GM19328 (cell line): ENCODE measurements around the gene OTX1.
"Not testable (repeated sequence)": the region's sequence is repeated elsewhere in the genome, so short reads cannot be mapped to it uniquely, and the experiment has no call there.

ENCODE experiments used
- ATAC-seq: cut with Tn5 transposase; IDR thresholded peaks from one replicate; pipeline ENCODE4 v1.9.1; 2021; ENCODE audit warnings: mild to moderate bottlenecking, moderate library complexity; ENCODE audit not compliant: unreplicated experiment

OTX1 gene

GRCh38 chr2:63058921-63059792 is 8.5 kb downstream of the OTX1 start:
- ATAC-seq, result no peak

GRCh38 chr2:63059793-63060471 is 9.3 kb downstream of the OTX1 start:
- ATAC-seq, result no peak

DNA sequence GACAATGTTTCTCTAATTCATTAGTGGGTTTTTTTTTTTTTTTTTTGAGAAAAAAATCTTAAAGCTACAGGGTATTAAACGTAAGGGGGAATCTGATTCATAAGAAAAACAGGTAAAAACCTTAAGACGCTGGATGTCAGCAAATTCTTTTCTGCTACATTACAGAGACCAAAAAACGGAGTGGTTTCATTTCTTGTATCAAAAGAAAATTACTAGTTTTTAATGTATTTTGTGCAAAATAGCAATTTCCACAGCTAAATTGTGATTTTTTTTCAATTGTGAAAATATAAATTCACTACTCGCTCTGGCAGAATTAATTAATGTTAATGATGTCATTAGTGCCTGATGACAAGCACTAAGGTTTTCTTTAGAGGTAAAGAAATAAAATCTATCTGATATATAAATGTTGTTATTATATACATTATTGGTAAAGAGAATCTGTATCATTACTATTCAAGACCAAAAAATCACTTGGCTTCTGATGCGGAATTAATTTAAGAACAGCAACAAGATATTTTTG is 9.9 kb downstream of the OTX1 start:
- no peak for ATAC-seq

GRCh38 chr2:63064197-63064596 is 13.6 kb downstream of the OTX1 start:
- no peak for ATAC-seq

- ATAC-seq, result no peak
These were observed 14.0 kb downstream of the OTX1 start for GRCh38 chr2:63064661-63065060.

GRCh38 chr2:63066265-63066664 is 15.6 kb downstream of the OTX1 start:
- ATAC-seq, result no peak

DNA sequence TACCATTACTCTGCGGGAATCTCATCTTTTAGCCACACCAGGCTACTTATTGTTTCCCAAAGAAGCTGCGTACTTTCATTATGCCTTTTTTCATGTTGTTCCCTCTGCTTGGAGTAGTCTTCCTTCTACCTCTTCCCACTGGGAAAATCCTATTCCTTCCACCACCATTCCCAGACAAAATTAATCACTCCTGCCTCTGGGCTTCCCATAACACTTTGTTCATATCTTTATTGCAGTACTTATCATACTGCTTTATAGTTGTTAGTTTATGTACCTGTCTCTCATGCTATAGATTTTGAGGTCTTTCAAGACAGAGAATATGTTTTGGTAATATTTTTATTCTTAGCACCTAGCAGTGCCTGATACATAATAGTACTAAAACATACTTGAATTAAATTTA is 16.2 kb downstream of the OTX1 start:
- no peak for ATAC-seq

- no peak for ATAC-seq
These were observed 21.0 kb downstream of the OTX1 start for GRCh38 chr2:63071664-63072063.

GRCh38 chr2:63073994-63074393 is 23.4 kb downstream of the OTX1 start:
- no peak for ATAC-seq

DNA sequence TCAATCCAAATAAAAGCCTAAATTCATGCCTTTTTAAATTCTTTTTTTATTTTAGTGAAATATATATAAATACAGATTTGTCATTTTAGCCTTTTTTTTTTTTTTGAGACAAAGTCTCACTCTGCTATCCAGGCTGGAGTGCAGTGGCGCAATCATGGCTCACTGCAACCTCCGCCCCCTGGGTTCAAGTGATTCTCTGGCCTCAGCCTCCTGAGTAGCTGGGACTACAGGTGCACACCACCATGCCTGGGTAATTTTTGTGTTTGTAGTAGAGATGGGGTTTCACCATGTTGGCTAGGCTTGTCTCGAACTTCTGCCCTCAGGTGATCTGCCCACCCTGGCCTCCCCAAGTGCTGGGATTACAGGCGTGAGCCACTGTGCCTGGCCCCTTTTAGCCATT is 23.8 kb downstream of the OTX1 start:
- not testable (repeated sequence) for ATAC-seq

GRCh38 chr2:63078852-63079606 is 28.4 kb downstream of the OTX1 start:
- ATAC-seq, result no peak

- ATAC-seq, result no peak
These were observed 30.8 kb downstream of the OTX1 start for GRCh38 chr2:63081404-63081803.

DNA sequence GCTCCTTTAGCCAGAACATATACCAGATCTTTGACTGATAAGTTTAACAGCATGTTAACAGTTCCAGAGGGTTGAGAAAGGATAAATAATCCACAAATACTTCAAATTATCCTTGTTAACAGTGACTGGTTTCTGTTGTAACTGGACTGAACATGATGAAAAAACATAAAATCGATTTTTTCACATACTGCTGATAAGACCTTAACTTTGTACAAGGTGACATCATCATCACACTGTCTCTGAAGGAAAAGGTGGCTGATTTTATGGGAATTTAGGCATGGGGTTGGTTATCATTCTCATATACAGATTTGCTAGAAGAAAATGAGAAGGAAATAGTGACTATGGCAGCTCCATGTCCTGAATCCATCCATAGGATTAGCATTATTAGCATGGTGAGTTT is 36.1 kb downstream of the OTX1 start:
- no peak for ATAC-seq

DNA sequence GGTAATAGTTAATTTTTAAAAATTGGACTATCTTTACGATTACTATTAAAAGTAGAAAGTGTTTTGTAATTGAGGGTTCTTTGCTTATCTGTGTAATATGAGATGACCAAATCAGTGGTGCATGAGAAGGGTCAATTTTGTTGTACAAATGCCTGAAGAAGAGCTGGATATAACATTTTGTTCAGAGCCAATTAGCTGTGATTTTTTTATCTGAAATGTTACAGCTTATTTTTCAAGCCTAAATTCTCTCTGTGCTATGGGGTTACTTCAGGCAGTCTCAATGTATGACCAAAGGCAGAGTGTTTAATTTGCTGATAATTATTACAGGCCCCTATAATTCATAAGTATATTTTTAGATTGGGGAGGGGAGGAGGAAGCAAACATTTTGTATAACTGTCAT is 41.8 kb downstream of the OTX1 start:
- no peak for ATAC-seq

DNA sequence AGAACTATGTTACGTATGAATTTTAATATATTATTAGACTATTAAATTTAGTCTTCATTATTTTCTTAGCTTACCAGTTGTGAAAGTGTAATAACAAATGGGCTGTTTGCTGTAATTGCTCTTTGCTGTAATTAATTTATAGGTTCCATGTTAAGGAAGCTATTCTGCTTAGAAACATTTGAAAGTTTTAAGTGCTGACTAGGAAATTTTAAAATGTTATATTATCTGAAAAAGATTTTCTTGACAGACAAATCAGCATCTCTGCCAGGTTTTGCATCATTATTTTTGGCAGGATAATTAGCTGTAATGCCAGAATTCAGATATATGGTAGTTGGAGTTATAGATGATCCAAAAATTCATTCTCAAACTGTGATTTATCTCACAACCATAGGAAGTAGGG is 42.2 kb downstream of the OTX1 start:
- ATAC-seq, result no peak

DNA sequence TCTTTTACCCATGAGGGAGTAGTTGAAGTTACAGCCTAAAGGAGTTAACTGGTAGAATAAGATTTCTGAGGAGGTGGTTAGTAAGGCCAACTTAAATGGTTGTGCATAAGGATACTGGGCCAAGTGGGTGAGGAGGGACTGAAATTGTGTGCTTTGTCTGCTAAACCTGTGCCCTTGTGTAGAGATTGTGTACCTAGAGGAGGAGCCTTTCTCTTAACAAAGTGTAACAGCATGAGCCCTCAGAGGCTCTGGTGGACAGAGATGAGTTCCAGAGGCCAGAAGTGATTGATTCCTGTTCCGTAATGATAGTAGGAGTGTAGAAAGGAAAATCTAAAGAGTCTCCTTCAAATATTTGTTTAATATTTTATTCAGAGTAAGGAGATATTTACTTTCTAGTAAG is 42.9 kb downstream of the OTX1 start:
- no peak for ATAC-seq

DNA sequence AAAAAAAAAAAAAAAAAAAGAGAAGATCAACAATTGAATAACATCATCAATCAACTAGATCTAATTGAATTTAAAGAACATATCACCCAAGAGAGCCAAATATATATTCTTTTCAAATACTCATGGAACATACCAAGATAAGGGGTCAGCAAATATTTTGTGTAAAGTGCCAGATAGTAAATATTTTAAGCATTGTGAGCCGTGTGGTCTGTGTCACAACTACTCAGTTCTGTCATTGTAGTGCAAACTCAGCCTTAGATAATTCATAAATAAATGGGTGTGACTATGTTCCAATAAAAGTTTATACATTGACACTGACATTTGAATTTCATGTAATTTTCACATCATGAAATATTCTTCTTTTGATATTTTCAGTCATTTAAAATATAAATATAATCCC is 45.9 kb downstream of the OTX1 start:
- ATAC-seq, result no peak

DNA sequence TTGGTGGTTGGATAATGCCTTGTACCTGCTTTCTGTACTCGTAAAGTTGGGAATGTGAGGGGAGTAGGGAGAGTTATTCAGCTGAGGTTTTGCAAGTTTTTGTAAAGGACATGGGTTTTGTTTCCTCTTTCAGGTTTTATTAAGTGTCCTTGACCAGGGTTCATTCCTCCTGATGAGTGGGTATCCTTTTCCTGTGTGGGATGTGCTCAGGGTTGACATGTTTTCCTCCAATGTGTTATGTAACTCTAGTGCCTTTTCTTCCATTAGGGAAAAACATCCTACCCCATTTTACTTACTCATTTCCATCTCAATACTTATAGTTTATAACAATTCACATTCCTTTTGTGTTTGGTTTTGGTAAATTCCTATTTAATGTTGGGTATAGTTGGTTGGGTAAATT is 48.4 kb downstream of the OTX1 start:
- ATAC-seq, result no peak

DNA sequence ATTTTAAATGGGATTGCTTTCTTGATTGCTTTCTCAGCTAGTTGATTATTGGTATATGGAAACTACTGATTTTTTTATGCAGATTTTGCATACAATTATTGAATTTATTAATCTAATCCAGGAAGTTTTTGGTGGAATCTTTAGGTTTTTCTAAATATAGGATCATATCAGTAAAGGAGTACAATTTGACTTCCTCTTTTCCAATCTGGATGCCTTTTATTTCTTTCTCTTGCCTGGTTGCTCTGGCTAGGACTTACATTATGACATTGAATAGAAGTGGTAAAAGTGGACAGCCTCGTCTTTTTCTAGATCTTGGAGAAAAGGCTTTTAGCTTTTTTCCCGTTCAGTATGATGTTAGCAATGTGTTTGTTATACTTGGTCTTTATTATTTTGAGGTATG is 51.3 kb downstream of the OTX1 start:
- ATAC-seq, result no peak

- ATAC-seq, result no peak
These were observed 53.9 kb downstream of the OTX1 start for GRCh38 chr2:63104482-63104881.
